ENCODE results near the gene PTPRF. TPM values are rescaled to one million over a fixed set of nuclear protein-coding genes. Genes with fewer than 3 reads are reported as not detected.

The PTPRF gene
- total RNA-seq, 2 donors from 2014 or later = 0.25 to 21.9 TPM

- ATAC-seq (peak; percentile 38 to 73), DNase-seq (ENCODE audit: low spot score in 2 of 2) (no peak)
- Mint-ChIP-seq H3K9me3 (no peaks in the 10 kb centered on the region), H3K27ac (peak overlapping the region; percentile 54 to 85), H3K36me3 (peaks cover 22% of the 10 kb centered on the region in 2 donors)
Observed at GRCh38 chr1:43664369-43664768, 133.7 kb downstream of the PTPRF start.

DNA sequence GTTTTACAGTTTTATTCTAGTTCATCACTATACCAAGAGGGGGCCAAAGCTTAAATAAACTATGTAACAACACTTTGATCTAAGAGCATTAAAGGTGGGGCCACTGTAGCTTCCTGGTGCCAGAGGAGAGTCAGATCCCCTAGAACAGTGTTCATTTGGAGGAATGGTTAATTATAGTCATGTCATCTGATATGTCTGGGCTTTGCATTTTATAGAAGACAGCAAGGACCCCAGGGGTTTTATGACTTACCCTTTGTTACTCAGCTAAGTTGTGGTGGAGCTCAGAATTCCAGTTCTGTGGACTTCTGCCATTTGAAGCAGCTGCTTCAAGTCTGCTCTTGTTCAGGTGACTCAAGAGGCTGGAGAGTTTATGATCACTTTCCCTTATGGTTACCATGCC is 135.9 kb downstream of the PTPRF start:
- ATAC-seq = no peak
- H3K36me3 Mint-ChIP-seq = peaks cover 19 to 32% of the 10 kb centered on the region in 2 donors
- no peaks in the 10 kb centered on the region for H3K9me3 Mint-ChIP-seq
- DNase-seq (ENCODE audit: low spot score in 2 of 2) = no peak
- H3K27ac Mint-ChIP-seq = no peak overlapping the region

DNA sequence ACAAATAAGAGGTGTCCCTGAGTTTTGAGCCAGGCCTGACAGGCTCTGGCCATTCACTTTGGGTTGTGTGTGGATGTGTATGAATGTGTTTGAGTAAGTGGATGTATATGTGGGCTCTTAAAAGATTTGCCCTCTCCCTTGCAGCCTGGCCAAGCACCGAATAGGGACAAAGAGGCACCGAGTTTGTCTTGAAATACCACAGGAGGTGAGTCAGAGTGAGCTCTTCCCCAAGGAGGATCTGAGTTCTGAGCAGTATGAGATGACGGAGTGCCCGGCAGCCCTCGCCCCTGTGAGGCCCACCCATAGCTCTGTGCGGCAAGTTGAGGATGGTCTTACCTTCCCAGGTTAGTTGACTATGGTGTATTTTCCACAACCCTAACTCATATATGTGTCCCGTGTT is 138.3 kb downstream of the PTPRF start:
- Mint-ChIP-seq H3K36me3 (peaks cover 24 to 38% of the 10 kb centered on the region in 2 donors), H3K27ac (no peak overlapping the region), H3K9me3 (no peaks in the 10 kb centered on the region)
- DNase-seq (ENCODE audit: low spot score in 2 of 2) (no peak), ATAC-seq (no peak)

DNA sequence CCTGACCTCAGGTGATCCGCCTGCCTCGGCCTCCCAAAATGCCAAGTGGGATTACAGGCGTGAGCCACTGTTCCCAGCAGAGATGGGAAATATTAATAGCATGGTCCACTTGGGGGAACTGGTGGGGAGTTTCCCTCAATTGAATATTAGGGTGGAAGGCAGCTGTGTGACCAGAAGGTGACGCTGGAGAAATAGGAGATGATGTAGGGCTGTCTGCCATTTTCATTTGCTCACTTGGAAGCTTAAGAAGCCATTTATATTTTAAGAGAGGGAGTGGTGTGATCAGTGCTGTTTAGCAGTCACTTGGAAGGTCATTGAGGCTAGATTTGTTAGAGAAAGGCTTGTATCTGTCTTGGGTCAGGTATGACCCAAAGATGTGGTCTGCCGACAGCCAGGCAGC is 139.2 kb downstream of the PTPRF start:
- Mint-ChIP-seq H3K9me3 (no peaks in the 10 kb centered on the region), H3K36me3 (peaks cover 24 to 31% of the 10 kb centered on the region in 2 donors), H3K27ac (no peak overlapping the region)
- no peak for DNase-seq (ENCODE audit: low spot score in 2 of 2)
- ATAC-seq = no peak

DNA sequence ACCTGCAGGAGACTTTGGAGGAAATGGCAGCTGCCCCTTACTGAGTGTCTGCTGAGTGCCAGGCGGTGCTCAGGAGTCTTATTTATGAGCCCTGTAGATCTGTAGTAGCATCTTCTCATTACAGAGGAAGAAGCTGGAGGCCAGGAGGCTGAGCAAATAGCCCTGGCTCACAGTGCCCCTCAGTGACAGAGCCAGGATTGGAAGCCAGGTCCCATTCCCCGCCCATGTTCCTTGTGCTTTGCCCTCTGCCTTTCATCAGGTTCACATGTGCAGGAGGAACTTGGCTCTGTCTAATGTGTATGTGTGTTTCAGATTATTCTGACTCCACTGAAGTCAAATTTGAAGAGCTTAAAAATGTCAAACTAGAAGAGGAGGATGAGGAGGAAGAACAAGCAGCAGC is 140.5 kb downstream of the PTPRF start:
- H3K36me3 Mint-ChIP-seq = peaks cover 17 to 31% of the 10 kb centered on the region in 2 donors
- peak overlapping the region; percentile 9 to 57 for H3K27ac Mint-ChIP-seq
- ATAC-seq = no peak
- no peak for DNase-seq (ENCODE audit: low spot score in 2 of 2)
- H3K9me3 Mint-ChIP-seq = no peaks in the 10 kb centered on the region

- Mint-ChIP-seq H3K27ac (peak overlapping the region; percentile 5 to 9), H3K36me3 (peaks cover 17 to 31% of the 10 kb centered on the region in 2 donors), H3K9me3 (no peaks in the 10 kb centered on the region)
- DNase-seq (ENCODE audit: low spot score in 2 of 2) = no peak
- no peak for ATAC-seq
Observed at GRCh38 chr1:43671626-43672330, 141.1 kb downstream of the PTPRF start.

DNA sequence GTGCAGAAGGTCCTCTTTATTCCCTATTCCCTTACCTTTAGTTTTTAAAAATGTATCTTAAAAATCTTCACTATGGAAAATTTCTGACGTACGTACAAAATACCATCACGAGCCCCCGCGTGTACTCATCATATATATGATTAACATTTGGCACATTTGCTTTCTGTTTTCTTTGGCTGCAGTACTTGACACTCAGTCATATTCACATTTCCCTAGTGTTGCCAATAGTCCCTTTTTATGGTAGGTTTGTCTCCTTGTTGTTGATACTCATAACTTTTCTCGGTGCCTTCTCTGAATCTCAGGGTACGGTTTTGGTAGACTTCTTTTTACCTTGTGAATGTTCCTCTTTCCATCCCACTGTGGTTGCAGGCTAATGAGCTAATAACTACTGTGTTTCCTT is 142.6 kb downstream of the PTPRF start:
- ATAC-seq = no peak
- H3K9me3 Mint-ChIP-seq = no peaks in the 10 kb centered on the region
- H3K27ac Mint-ChIP-seq = no peak overlapping the region
- peaks cover 17 to 31% of the 10 kb centered on the region in 2 donors for H3K36me3 Mint-ChIP-seq
- no peak for DNase-seq (ENCODE audit: low spot score in 2 of 2)

Other genes starting within 250 kb of the PTPRF start
- gene C1orf210, start 245.3 kb upstream of the PTPRF start, total RNA-seq = not detected
- under 1 TPM; 0.36 to 0.49 TPM for gene TIE1, start 229.9 kb upstream of the PTPRF start, total RNA-seq
- gene MPL, start 193.1 kb upstream of the PTPRF start, total RNA-seq = not detected
- 100 to 1,000 TPM; 127 to 328 TPM for gene CDC20, start 171.9 kb upstream of the PTPRF start, total RNA-seq
- gene ELOVL1, start 162.9 kb upstream of the PTPRF start, total RNA-seq = 10 to 100 TPM; 53.2 to 61.0 TPM
- gene MED8, start 141.1 kb upstream of the PTPRF start, total RNA-seq = 10 to 100 TPM; 32.8 to 53.9 TPM
- 10 to 100 TPM; 52.1 to 52.2 TPM for gene SZT2, start 141.0 kb upstream of the PTPRF start, total RNA-seq
- 10 to 100 TPM in 1 of 2 donors, 1 to 10 TPM in 1; 9.2 to 26.3 TPM for gene HYI, start 77.0 kb upstream of the PTPRF start, total RNA-seq
- 10 to 100 TPM; 28.9 to 50.1 TPM for gene KDM4A, start 119.3 kb downstream of the PTPRF start, total RNA-seq
- 10 to 100 TPM; 21.8 to 22.3 TPM for gene ST3GAL3, start 176.7 kb downstream of the PTPRF start, total RNA-seq